ENCODE results near the gene GAK.

The GAK gene

GRCh38 chr4:849478-850175 lies 82.5 kb downstream of the GAK start:
- no peak for DNase-seq (ENCODE audit: low spot score)

- no peak for DNase-seq (ENCODE audit: low spot score)
Measured at GRCh38 chr4:848803-849477, 83.2 kb downstream of the GAK start.

GRCh38 chr4:848307-848691 lies 83.8 kb downstream of the GAK start:
- DNase-seq (ENCODE audit: low spot score), result no peak

- peak; percentile 77 for DNase-seq (ENCODE audit: low spot score)
Measured at GRCh38 chr4:845836-846251, 86.3 kb downstream of the GAK start.

- DNase-seq (ENCODE audit: low spot score), result peak; percentile 63
Measured at GRCh38 chr4:845233-845835, 86.8 kb downstream of the GAK start.

GRCh38 chr4:844752-845232 lies 87.3 kb downstream of the GAK start:
- DNase-seq (ENCODE audit: low spot score), result no peak

- DNase-seq (ENCODE audit: low spot score), result no peak
Measured at GRCh38 chr4:839675-840443, 92.3 kb downstream of the GAK start.

GRCh38 chr4:837772-838171 lies 94.3 kb downstream of the GAK start:
- no peak for DNase-seq (ENCODE audit: low spot score)

- DNase-seq (ENCODE audit: low spot score), result no peak
Measured at GRCh38 chr4:836750-837301, 95.3 kb downstream of the GAK start.

GRCh38 chr4:836003-836511 lies 96.1 kb downstream of the GAK start:
- no peak for DNase-seq (ENCODE audit: low spot score)

GRCh38 chr4:835148-836002 lies 96.7 kb downstream of the GAK start:
- no peak for DNase-seq (ENCODE audit: low spot score)

GRCh38 chr4:834368-835147 lies 97.6 kb downstream of the GAK start:
- DNase-seq (ENCODE audit: low spot score), result no peak

GRCh38 chr4:833731-834367 lies 98.3 kb downstream of the GAK start:
- DNase-seq (ENCODE audit: low spot score), result no peak

- no peak for DNase-seq (ENCODE audit: low spot score)
Measured at GRCh38 chr4:833156-833555, 99.0 kb downstream of the GAK start.

- no peak for DNase-seq (ENCODE audit: low spot score)
Measured at GRCh38 chr4:832536-832935, 99.6 kb downstream of the GAK start.

GRCh38 chr4:832108-832507 lies 100.0 kb downstream of the GAK start:
- DNase-seq (ENCODE audit: low spot score), result no peak

GRCh38 chr4:831483-831805 lies 100.7 kb downstream of the GAK start:
- no peak for DNase-seq (ENCODE audit: low spot score)

GRCh38 chr4:830601-831482 lies 101.3 kb downstream of the GAK start:
- DNase-seq (ENCODE audit: low spot score), result no peak

Data from GM03348 (cell line).